NCI-H146 (cell line): ENCODE results near the gene MPDZ.

Experiments
- DNase-seq: peaks from one replicate; lab custom pipeline; 2025; lab: John Stamatoyannopoulos, UW

The MPDZ gene

GRCh38 chr9:13279284-13280141 lies at the start of gene MPDZ:
TSS of gene MPDZ (minus strand) at chr9:13279692. CDS start at chr9:13250315, 29,377 bp downstream.
- DNase-seq = peak; percentile 83

- DNase-seq = no peak
Measured at GRCh38 chr9:13324988-13325387, 45.5 kb upstream of the MPDZ start.

- DNase-seq = no peak
Measured at GRCh38 chr9:13322828-13323550, 43.5 kb upstream of the MPDZ start.

- no peak for DNase-seq
Measured at GRCh38 chr9:13318027-13318426, 38.5 kb upstream of the MPDZ start.

- DNase-seq = no peak
Measured at GRCh38 chr9:13296972-13297371, 17.5 kb upstream of the MPDZ start.

- DNase-seq = no peak
Measured at GRCh38 chr9:13295556-13295955, 16.1 kb upstream of the MPDZ start.

GRCh38 chr9:13292782-13293181 lies 13.3 kb upstream of the MPDZ start:
- DNase-seq = no peak

- DNase-seq = no peak
Measured at GRCh38 chr9:13292158-13292557, 12.7 kb upstream of the MPDZ start.

GRCh38 chr9:13291718-13292117 lies 12.2 kb upstream of the MPDZ start:
- DNase-seq = no peak

GRCh38 chr9:13284011-13284410 lies 4.5 kb upstream of the MPDZ start:
- no peak for DNase-seq

- no peak for DNase-seq
Measured at GRCh38 chr9:13282998-13283397, 3.5 kb upstream of the MPDZ start.

GRCh38 chr9:13281356-13282016 lies 2.0 kb upstream of the MPDZ start:
- no peak for DNase-seq

- DNase-seq = peak; percentile 95
Measured at GRCh38 chr9:13278368-13279246, 885 bp downstream of the MPDZ start.

GRCh38 chr9:13278023-13278367 lies 1.5 kb downstream of the MPDZ start:
- DNase-seq = no peak

GRCh38 chr9:13274886-13275641 lies 4.4 kb downstream of the MPDZ start:
- peak; percentile 60 for DNase-seq

- no peak for DNase-seq
Measured at GRCh38 chr9:13270734-13271133, 8.8 kb downstream of the MPDZ start.

GRCh38 chr9:13269589-13270452 lies 9.7 kb downstream of the MPDZ start:
- peak; percentile 68 for DNase-seq

GRCh38 chr9:13268469-13268868 lies 11.0 kb downstream of the MPDZ start:
- DNase-seq = no peak

GRCh38 chr9:13267743-13268142 lies 11.7 kb downstream of the MPDZ start:
- no peak for DNase-seq

GRCh38 chr9:13266167-13266566 lies 13.3 kb downstream of the MPDZ start:
- no peak for DNase-seq
